NCI-H1436 (cell line): ENCODE results near the gene NDUFA13.
A peak's percentile ranks its signal among the peaks of the same experiment; 100 is the strongest.

ENCODE experiments used
- DNase-seq: peaks from one replicate; lab custom pipeline; 2025; lab: John Stamatoyannopoulos, UW

NDUFA13 gene

GRCh38 chr19:19533841-19534240 is 17.8 kb downstream of the NDUFA13 start:
- no peak for DNase-seq

DNA sequence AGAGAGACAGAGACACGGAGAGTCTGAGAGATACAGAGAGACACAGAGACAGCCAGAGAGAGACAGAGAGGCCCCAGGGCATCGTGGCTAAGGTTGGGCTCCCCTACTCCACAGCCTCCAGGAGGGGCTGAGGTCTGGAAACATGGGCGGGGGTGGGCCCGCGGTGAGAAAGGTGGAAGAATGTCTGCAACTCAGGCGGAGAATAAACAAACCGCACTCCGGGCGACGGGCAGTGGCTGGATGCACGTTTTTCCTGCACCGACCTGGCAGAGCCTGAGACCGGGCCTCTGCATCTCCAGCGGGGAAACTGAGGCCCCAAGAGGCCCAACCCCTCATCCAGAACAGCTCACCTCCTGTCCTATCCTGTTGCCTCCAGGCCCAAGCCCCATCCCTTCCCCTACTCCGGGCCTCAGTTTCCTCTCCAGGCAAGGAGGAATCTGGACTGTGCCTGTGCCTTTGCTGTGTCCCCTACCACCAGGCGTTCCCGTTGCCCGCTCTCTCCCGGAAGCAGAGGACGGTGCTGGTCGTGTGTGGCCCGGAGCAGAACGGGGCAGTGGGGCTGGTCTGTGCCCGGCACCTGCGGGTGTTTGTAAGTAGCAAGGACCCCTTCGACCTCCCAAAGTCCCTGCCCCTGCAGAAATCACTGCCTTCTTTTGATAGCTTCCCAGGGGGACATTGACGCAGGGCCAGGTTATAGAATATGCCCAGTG is 18.7 kb downstream of the NDUFA13 start:
- no peak for DNase-seq

DNA sequence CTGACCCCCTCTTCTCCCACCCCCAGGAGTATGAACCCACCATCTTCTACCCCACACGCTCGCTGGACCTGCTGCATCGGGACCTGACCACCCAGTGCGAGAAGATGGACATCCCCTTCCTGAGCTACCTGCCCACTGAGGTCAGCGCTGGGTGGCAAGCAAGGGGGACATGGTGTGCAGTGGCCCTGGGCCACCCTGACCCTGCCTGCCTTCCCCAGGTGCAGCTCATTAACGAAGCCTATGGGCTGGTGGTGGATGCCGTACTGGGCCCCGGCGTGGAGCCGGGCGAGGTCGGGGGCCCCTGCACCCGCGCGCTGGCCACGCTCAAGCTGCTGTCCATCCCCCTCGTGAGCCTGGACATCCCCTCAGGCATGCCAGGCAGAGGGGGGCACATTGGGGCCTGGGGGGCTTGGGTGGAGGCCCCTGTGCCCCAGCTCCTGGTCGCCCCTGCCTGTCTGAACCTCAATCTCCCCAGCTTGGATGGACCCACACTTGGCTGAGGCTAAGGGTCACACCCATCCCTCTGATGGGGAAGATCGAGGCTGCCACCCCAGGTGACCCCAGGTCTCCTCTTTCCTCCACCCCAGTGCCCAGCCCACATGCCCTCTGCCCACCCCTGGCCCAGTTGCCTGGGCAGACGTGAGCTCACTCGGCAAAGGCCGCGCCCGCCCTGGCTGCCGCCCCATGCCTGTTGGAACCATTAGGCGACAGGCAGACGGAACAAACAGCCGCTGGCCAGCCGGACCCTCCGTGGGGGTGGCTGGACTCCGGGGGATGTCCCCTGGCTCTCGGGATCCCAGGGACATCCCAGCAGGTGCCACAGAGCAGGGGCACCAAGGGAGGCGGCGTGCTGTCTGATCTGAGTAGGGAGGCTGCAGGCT is 19.5 kb downstream of the NDUFA13 start:
- no peak for DNase-seq

GRCh38 chr19:19537075-19538048 is 21.3 kb downstream of the NDUFA13 start:
- no peak for DNase-seq

GRCh38 chr19:19538061-19538784 is 22.2 kb downstream of the NDUFA13 start, which contains the start of gene CILP2:
Gene CILP2, plus strand, starts transcription at chr19:19538265. Its CDS starts 85 bp downstream, at chr19:19538350.
- peak; percentile 65 for DNase-seq

DNA sequence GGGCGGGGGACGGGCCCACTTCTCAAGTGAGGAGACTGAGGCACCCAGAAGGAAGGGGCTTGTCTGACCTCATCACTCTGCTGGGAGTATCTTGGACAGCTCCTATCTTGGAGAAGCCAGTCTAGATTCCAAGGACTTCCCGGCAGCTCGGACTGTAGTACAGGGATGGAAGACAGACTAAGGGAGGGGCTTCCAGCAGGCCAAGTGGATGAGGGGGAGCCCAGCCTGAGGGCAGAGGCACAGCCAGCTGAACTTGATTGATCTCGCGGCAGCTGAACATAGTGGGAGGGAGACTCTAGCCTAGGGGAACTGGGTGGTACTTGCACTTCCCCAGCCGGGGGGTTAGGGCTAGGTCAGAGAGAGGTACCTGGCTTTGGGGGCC is 22.8 kb downstream of the NDUFA13 start:
- no peak for DNase-seq

DNA sequence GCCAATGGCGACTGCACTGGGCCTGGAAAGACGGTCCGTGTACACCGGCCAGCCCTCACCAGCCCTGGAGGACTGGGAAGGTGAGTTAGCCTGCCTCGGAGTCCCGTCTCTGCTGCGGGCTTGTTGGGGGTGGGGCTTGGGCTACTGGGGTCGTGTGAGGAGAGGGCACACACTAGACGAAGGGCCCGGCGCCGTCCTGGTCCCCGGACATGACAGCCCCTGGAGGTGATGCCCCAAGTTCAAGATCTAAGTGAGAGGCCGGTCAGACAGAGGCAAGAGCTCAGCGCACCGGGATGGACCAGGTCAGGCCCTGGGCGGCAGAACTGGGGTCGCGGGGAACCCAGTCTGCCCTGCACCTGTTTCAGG is 23.7 kb downstream of the NDUFA13 start:
- DNase-seq, result no peak

GRCh38 chr19:19540064-19540714 is 24.2 kb downstream of the NDUFA13 start:
- no peak for DNase-seq

DNA sequence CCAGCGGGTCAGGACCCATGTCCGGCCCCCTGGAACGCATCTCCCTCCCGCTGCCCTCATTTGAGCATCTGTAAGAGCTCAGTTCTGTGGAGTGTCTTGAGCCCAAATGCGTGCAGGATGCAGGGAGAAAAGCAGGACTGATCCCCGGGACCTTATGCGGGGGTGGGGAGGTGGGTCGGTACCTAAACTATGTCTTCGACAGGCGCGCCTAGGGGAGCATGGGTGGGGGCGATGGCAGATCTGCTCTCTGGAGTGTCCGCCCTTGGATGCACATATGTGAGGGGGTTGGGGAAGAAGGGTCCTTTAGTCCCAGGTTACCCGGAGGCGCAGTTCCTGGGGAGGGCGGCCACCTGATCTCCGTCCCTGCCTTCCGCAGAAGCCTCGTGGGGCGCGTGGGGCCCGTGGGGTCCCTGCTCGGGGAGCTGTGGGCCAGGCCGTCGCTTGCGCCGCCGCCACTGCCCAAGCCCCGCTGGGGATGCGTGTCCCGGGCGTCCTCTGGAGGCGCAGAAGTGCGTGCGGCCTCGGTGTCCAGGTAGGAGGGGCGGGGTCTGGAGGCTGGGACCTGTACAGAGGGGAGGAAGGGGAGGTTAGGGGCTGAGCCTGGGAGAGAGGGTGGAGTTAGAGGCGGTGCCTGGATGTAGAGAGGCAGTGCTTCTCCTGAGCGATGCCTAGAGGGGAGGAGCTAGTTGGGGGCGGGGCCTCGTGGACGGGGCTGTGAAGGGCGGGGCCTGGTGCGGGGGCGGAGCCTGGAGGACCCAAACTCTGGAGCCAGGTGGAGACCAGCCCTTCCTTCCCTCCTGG is 24.9 kb downstream of the NDUFA13 start:
- DNase-seq, result peak; percentile 76

DNA sequence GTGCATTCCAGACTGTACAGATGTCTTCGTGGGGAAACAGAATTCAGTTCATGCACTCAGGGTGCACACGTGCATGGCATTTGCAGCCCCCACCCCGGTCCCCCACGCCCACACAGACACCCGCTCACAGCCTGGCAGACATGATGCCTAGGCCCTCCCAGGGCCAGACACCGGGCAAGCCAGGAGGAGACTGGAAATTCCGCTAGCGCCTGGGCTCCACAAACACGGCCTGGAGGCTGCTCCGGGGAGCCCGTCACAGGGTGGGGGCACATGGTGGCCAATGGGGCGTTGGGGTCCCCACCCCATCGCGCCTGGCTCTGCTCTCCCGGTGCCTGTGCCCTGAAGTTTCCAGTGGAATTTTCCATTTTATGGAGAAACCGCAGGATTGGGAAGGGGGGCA is 25.6 kb downstream of the NDUFA13 start:
- no peak for DNase-seq

- no peak for DNase-seq
Observed at GRCh38 chr19:19542507-19542906, 26.5 kb downstream of the NDUFA13 start.

DNA sequence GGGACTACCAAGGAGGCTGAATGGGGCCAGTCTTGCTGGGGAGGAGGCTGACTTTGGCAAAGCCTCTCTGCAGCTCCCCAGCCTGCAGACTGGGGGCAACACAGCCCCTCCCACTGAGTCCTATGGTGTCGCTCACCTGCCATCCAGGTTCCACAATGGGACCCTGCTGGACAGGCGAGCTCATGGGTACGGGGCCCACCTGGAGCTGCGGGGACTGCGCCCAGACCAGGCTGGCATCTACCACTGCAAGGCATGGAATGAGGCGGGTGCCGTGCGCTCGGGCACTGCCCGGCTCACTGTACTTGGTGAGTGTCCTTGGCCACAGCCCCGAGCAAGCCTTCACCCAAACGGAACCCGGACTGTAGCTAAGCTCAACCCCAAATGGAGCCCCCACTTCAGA is 27.1 kb downstream of the NDUFA13 start:
- DNase-seq, result no peak

- no peak for DNase-seq
Observed at GRCh38 chr19:19543640-19544039, 27.6 kb downstream of the NDUFA13 start.

GRCh38 chr19:19544257-19544953 is 28.4 kb downstream of the NDUFA13 start:
- DNase-seq, result no peak

DNA sequence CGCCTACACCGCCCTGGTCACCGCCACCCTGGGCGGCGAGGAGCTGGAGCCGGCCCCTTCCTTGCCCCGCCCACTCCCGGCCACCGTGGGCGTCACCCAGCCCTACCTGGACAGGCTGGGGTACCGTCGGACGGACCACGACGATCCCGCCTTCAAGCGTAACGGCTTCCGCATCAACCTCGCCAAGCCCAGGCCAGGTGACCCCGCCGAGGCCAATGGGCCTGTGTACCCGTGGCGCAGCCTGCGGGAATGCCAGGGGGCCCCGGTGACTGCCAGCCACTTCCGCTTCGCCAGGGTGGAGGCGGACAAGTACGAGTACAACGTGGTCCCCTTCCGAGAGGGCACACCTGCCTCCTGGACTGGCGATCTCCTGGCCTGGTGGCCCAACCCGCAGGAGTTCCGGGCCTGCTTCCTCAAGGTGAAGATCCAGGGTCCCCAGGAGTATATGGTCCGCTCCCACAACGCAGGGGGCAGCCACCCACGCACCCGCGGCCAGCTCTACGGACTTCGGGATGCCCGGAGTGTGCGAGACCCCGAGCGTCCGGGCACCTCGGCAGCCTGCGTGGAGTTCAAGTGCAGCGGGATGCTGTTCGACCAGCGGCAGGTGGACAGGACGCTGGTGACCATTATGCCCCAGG is 29.0 kb downstream of the NDUFA13 start:
- DNase-seq, result no peak

- no peak for DNase-seq
Observed at GRCh38 chr19:19545707-19546106, 29.7 kb downstream of the NDUFA13 start.

GRCh38 chr19:19546751-19547162 is 30.7 kb downstream of the NDUFA13 start:
- no peak for DNase-seq

DNA sequence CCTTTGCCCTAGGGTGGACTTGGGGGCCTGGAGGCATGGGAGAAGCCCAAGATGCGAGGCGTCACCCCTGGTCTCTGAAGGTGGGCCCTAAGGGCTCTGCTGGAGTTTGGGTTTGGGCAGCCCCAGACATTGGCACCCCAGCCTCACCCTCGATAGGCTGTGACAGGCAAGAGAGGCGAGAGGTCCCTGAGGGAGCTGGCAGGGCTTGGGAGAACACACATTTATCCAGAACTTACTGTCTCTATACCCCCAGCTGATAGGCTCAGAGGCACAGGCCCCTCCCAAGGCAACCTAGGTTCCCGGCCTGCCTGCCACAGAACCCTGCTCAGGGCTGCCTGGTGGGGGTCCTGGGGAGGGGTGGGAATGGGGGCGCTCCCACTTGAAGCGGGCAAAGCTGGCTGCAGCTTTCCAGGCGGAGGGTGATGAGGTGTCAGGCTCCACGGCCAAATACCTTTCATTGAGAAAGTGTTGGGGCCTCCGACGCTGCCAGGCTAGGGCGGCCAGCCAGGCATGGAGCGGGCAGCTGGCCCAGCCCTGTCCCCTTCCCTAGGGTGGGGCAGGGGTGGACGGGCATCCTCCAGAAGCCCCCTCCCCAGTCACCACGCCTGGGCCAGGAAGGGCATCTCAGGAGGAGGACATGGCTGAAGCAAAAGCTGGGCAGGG is 31.8 kb downstream of the NDUFA13 start:
- no peak for DNase-seq
